HG02840 (cell line): ENCODE data around the gene PPP2R1B.
A peak's percentile ranks its signal among the peaks of the same experiment; 100 is the strongest.
"Not testable (repeated sequence)": the region's sequence is repeated elsewhere in the genome, so short reads cannot be mapped to it uniquely, and the experiment has no call there.

Source experiments
- ATAC-seq: cut with Tn5 transposase; IDR thresholded peaks from one replicate; pipeline ENCODE4 v1.9.1; 2021; ENCODE audit warnings: mild to moderate bottlenecking, moderate library complexity, moderate number of reproducible peaks; ENCODE audit not compliant: unreplicated experiment, low FRiP score

Gene PPP2R1B

DNA sequence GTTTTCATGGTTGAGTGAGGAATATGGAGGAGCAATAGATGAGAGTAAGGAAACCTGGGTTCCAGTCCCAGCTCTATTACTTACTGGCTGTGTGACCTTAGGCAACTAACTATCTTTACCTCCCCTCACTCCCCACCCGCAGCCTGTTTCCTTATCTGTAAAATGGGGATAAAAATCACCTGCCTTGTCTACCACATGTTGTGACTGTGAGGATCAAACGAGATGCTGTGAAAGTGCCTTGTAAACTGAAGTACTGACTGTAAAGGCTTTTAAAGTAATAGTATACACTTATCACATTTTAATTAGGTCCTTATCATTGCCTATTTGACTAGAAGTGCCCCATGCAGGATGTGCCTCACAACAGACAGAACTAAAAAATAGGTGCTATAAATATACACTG lies 18.9 kb upstream of the PPP2R1B start:
- ATAC-seq: no peak

DNA sequence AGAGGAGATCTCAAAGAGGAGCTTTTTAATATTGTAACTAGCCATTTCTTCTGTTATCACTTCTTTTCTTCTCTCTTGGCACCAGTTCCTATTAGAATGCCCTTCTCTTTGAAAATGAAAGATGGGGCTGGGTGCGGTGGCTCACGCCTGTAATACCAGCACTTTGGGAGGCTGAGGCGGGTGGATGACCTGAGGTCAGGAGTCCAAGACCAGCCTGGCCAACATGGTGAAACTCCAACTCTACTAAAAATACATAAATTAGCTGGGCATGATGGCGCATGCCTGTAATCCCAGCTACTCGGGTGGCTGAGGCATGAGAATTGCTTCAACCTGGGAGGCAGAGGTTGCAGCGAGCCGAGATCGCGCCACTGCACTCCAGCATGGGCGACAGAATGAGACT lies 18.1 kb upstream of the PPP2R1B start:
- not testable (repeated sequence) for ATAC-seq

GRCh38 chr11:111782109-111782741 lies 16.0 kb upstream of the PPP2R1B start:
- ATAC-seq: no peak

GRCh38 chr11:111779118-111779517 lies 12.9 kb upstream of the PPP2R1B start:
- ATAC-seq: no peak

- no peak for ATAC-seq
Observed at GRCh38 chr11:111778047-111778558, 11.9 kb upstream of the PPP2R1B start.

- ATAC-seq: peak; percentile 61
Observed at GRCh38 chr11:111777094-111778046, 11.2 kb upstream of the PPP2R1B start.

DNA sequence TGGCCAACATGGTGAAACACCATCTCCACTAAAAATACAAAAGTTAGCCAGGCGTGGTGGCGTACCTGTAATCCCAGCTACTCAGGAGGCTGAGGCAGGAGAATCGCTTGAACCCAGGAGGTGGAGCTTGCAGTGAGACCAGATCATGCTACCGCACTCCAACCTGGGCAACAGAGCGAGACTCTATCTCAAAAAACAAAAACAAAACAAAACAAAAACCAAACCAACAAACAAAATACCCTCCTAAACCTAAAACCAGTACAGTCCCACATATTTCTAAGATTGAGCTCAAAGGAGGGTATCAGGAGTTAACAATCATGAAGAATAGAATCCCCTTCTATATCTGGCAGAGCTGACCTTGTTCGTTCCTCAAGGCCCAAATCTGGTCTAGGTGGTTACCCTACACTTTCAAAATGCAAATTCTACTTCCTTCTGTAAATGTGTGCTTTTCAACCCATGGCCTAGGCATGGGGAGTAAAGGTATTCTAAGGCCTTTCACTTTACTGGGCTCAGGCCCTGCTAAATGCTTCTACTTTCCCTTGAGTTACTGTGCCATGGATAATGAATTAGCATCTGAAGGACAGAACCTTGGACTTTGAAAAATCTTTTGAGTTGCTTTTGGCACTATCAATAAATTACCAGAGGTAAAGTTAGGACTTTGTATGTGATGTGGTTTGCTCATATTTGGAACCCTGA lies 10.4 kb upstream of the PPP2R1B start:
- ATAC-seq: peak; percentile 94

DNA sequence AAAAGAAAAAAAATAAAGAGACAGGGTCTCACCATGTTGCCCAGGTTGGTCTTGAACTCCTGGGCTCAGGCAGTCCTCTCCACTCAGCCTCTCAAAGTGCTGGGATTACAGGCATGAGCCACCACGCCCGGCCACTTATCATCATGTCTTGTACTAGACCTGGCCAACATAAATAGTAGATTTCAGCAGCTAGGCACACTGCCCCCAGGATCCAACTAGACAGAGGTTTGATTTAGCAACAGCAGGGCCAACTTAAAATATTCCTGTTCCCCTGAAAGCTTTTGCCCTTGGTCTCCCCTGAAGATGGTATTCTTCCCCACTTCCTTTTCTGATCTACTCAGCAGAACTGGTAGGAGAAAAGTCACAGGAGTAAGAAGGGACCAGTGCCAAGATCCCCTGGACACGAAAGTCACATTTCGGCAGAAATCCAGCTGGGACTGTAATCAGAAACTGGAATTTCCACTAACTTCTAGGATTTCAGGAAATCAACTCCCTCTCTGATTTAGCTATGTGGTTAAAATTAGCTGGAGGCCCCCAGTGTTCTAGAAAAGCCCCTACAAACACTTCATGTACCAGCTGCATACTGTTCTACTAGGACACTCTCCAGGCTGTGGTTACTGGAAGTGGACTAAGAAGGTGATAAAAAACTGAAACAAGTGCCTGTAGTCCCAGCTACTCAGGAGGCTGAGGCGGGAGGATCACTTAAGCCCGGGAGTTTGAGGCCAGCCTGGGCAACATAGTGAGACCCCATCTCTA lies 8.9 kb upstream of the PPP2R1B start:
- no peak for ATAC-seq

GRCh38 chr11:111772535-111772934 lies 6.3 kb upstream of the PPP2R1B start:
- ATAC-seq: no peak

DNA sequence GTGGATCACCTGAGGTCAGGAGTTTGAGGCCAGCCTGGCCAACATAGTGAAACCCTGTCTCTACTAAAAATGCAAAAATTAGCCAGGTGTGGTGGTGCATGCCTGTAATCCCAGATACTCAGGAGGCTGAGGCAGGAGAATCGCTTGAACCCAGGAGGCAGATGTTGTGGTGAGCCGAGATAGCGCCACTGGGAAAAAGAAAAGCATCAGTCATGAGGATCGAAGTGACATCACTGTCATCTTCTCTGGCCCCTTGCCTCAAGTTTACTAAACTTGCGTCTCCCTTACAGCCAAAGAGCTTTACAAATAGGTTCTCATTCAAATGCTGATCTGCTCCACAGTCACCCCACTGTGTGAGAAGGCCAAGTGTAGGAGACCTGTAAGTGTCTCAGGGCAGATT lies 5.0 kb upstream of the PPP2R1B start:
- not testable (repeated sequence) for ATAC-seq

DNA sequence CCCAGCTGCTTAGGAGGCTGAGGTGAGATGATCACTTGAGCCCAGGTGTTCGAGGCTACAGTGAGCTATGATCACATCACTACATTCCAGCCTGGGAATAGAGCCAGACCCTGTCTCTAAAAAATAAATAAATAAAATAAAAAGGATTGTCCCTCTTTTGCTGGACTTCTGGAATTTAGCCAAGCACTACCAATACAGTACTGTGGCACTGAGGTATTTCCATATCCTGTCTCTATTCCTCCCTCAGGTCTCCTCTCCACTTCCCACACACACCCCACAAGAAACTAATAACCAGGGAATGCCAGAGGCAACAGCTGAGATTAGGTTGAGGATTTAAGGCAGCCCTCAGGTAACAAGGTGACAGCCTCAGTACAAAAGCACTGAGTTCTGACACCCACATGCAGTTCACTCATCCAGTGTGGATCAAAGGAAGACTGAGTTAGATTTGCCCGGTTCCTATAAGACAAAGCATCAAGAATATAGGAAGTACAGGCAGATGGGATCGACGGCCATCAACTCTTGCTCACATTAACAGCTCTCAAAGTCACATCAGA lies 4.5 kb upstream of the PPP2R1B start:
- ATAC-seq: no peak

DNA sequence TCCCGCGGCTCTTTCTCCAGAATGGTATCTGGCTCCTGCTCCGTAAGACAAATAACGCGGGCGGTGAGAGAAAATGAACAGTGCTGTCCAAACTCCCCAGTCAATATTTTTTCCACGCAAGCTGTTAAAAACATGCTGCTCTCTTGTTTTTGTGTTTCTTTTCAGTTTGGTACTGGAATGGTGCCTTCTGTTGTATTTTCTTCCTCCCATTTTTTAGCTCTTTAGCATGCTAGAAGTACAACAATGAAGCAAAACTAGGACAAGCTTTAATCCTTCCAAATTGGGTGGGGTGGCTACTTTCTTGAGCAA lies 599 bp upstream of the PPP2R1B start:
- peak; percentile 10 for ATAC-seq

DNA sequence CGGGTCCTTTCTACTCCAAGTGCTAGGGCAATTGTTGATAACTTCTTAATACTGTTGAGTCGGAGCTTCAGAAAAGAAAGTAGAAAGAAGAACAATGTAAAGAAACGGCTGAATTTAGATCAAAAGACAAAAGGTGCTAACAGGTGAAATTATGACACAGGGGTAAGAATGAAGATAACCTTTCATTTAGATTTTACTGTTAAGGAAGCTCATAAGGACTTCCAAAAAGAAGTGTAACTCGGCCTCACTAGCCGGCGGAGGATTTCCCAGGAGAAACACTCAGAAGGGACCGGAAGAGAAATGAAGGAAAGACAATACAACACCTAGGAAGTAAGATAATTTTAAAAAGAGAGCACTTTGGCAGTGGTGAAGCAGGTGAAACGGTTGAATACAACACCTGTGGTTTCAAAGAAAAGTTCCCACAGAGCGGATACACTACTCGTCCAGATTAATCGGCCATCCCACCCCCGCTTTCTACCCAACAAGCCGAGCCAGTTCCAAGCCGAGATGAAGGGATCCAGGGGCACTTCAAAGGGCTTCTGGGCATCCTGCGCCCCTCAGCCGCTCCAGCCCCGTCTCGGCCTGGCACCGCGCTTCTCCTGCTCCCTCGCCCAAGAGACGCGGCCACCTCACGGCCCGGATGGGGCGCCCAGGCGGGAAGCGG lies 737 bp downstream of the PPP2R1B start:
- ATAC-seq: peak; percentile 35

- no peak for ATAC-seq
Observed at GRCh38 chr11:111764621-111765020, 1.6 kb downstream of the PPP2R1B start.

GRCh38 chr11:111762981-111763643 lies 3.1 kb downstream of the PPP2R1B start:
- no peak for ATAC-seq

- no peak for ATAC-seq
Observed at GRCh38 chr11:111762526-111762925, 3.7 kb downstream of the PPP2R1B start.

GRCh38 chr11:111761036-111761435 lies 5.2 kb downstream of the PPP2R1B start:
- no peak for ATAC-seq

DNA sequence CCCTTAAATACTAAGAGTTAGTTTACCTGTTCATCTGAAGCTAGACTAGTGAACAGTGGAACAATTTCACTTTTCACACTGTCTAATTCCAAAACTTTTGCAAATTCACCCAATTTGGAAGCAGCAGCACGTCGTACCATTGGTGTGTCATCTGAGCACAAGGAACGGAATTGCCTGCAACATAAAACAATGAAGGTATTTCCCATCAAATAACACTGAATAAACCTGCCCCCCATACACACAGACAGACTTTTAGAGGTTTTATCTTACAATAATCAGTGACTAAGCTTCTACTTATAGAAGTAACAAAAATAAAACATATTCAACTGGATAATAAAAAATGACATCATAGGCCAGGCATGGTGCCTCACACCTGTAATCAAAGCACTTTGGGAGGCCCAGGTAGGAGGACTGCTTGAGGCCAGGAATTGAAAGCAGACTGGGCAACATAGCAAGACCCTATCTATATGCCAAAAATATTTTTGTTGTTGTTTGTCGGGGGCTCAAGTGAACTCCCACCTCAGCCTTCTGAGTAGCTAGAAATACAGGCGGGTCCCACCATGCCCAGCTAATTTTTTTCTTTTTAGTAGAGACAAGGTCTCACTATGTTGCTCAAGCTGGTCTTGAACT lies 6.3 kb downstream of the PPP2R1B start:
- no peak for ATAC-seq

- no peak for ATAC-seq
Observed at GRCh38 chr11:111759376-111759775, 6.8 kb downstream of the PPP2R1B start.
